CD14-positive monocyte (primary cell): Measurements from ENCODE around the gene GNG4. TPM values are rescaled to one million over a fixed set of nuclear protein-coding genes. Genes with fewer than 3 reads are reported as not detected.

Source experiments
- DNase-seq, 3 donors: peaks; one replicate each; pipeline ENCODE4 v3.0.0-alpha.2; 2011 to 2022
- H2AFZ ChIP-seq: 2 replicates; pipeline ENCODE4 v1.6.0; 2012; ENCODE audit warnings: mild to moderate bottlenecking, low read depth, low read length, inconsistent platforms; ENCODE audit not compliant: insufficient read depth, poor library complexity, severe bottlenecking
- H3K27ac ChIP-seq, 2 donors: 1 replicate in 1 of 2; 2 replicates in 1 of 2; pipeline ENCODE4 v1.5.1; 2012 to 2013; ENCODE audit warnings: low read length in 2 of 2, control low read depth in 1 of 2, inconsistent platforms in 1 of 2, low read depth in 1 of 2, mild to moderate bottlenecking in 1 of 2
- H3K27me3 ChIP-seq, 2 donors: one replicate each; pipeline versions ENCODE4 v1.6.0 to v1.6.1; 2011 to 2013; ENCODE audit warnings: low read length in 2 of 2; ENCODE audit not compliant: control insufficient read depth in 2 of 2, insufficient read depth in 2 of 2
- H3K36me3 ChIP-seq, 2 donors: replicated peaks in 1 of 2; 1 replicate in 1 of 2; 2 replicates in 1 of 2; pipeline versions ENCODE4 v1.5.1 to v1.6.1; 2012 to 2013; ENCODE audit warnings: low read length in 2 of 2, control low read depth in 1 of 2, inconsistent platforms in 1 of 2, mild to moderate bottlenecking in 1 of 2; ENCODE audit not compliant: insufficient read depth in 2 of 2, control insufficient read depth in 1 of 2
- H3K4me1 ChIP-seq, 2 donors: 1 replicate in 1 of 2; 2 replicates in 1 of 2; pipeline versions ENCODE4 v1.5.1 to v1.6.1; 2012 to 2013; ENCODE audit warnings: low read length in 2 of 2, control low read depth in 1 of 2, inconsistent platforms in 1 of 2, mild to moderate bottlenecking in 1 of 2, moderate library complexity in 1 of 2; ENCODE audit not compliant: insufficient read depth in 2 of 2, control insufficient read depth in 1 of 2
- H3K4me2 ChIP-seq: replicated peaks from 2 replicates; pipeline ENCODE3; 2012; ENCODE audit warnings: low read length, moderate library complexity, mild to moderate bottlenecking; ENCODE audit not compliant: poor library complexity, severe bottlenecking; ENCODE audit errors: extremely low read depth
- H3K4me3 ChIP-seq, 3 experiments: fragments of 200-600 bp in 1 of 3; sonication (generic) in 1 of 3; replicated peaks in 1 of 3; 1 replicate in 2 of 3; 2 replicates in 1 of 3; pipeline ENCODE4 v1.5.1; 2011 to 2013; ENCODE audit warnings: low read length in 3 of 3, mild to moderate bottlenecking in 3 of 3, control low read depth in 2 of 3, low read depth in 2 of 3, inconsistent platforms in 1 of 3, moderate library complexity in 1 of 3
- H3K79me2 ChIP-seq: 2 replicates; pipeline ENCODE4 v1.6.0; 2012; ENCODE audit warnings: mild to moderate bottlenecking, control low read depth, inconsistent platforms, low read length, moderate library complexity; ENCODE audit not compliant: insufficient read depth
- H3K9ac ChIP-seq: 2 replicates; pipeline ENCODE4 v1.6.0; 2017; ENCODE audit warnings: low read length, mild to moderate bottlenecking; ENCODE audit not compliant: insufficient read depth, poor library complexity, severe bottlenecking
- H3K9me3 ChIP-seq, 2 donors: replicated peaks in 1 of 2; 1 replicate in 1 of 2; 2 replicates in 1 of 2; pipeline versions ENCODE4 v1.5.1 to v1.6.1; 2012 to 2013; ENCODE audit warnings: low read length in 2 of 2, control low read depth in 1 of 2; ENCODE audit not compliant: control insufficient read depth in 1 of 2, insufficient read depth in 1 of 2
- H4K20me1 ChIP-seq: 2 replicates; pipeline ENCODE4 v1.6.0; 2012; ENCODE audit warnings: mild to moderate bottlenecking, low read length, control low read depth, moderate library complexity; ENCODE audit not compliant: insufficient read depth
- H3K27ac Mint-ChIP-seq, 7 donors: one replicate each; pipeline ENCODE4 v1.8.0; 2020; ENCODE audit warnings: mild to moderate bottlenecking in 7 of 7, mixed read lengths in 7 of 7, moderate library complexity in 6 of 7, inconsistent platforms in 2 of 7
- H3K27me3 Mint-ChIP-seq, 3 donors: one replicate each; pipeline ENCODE4 v1.8.0; 2021 to 2022; ENCODE audit warnings: low read depth in 3 of 3, mild to moderate bottlenecking in 3 of 3, mixed read lengths in 3 of 3, moderate library complexity in 3 of 3, inconsistent platforms in 1 of 3
- H3K36me3 Mint-ChIP-seq, 2 donors: one replicate each; pipeline ENCODE4 v1.8.0; 2020; ENCODE audit warnings: mixed read lengths in 2 of 2, inconsistent platforms in 1 of 2, mild to moderate bottlenecking in 1 of 2
- H3K4me1 Mint-ChIP-seq: one replicate; pipeline ENCODE4 v1.8.0; 2020; ENCODE audit warnings: mild to moderate bottlenecking, mixed read lengths
- H3K4me3 Mint-ChIP-seq, 2 donors: one replicate each; pipeline ENCODE4 v1.8.0; 2020; ENCODE audit warnings: mild to moderate bottlenecking in 2 of 2, mixed read lengths in 2 of 2, moderate library complexity in 1 of 2
- H3K9me3 Mint-ChIP-seq, 7 donors: one replicate each; pipeline ENCODE4 v1.8.0; 2020 to 2022; ENCODE audit warnings: mixed read lengths in 7 of 7, mild to moderate bottlenecking in 6 of 7, moderate library complexity in 6 of 7, inconsistent platforms in 2 of 7
- CTCF ChIP-seq: fragments of 200-600 bp; IDR thresholded peaks from one replicate; pipeline ENCODE4 v1.8.0; 2022; ENCODE audit warnings: antibody characterized with exemption, mild to moderate bottlenecking
- WGBS: methylation state at CpG from one replicate; pipeline ENCODE4 v1.1.5; 2013; ENCODE audit warnings: missing lambda C conversion rate; ENCODE audit not compliant: insufficient coverage; 5-methylcytosine and 5-hydroxymethylcytosine counted together
- intact Hi-C, 2 donors: fragments of 100-400 bp; cut with micrococcal nuclease; formaldehyde crosslinking; loops; one replicate each; pipeline versions ENCODE4 v1.15.0 to v1.15.1; 2023
- polyA plus RNA-seq, 3 donors: library from polyadenylated mRNA; depleted of rRNA in 1 of 3; unstranded in 2 of 3; stranded (reverse) in 1 of 3; fragments of 300-500 nt in 2 of 3; fragments of >200 nt in 1 of 3; fragmentation: Illumina TruSeq in 2 of 3; gene quantifications; 1 replicate in 2 of 3; 2 replicates in 1 of 3; pipeline ENCODE4 v1.2.3, GENCODE V29; 2012 to 2021

GNG4 gene
- polyA plus RNA-seq, 3 donors, result not detected

DNA sequence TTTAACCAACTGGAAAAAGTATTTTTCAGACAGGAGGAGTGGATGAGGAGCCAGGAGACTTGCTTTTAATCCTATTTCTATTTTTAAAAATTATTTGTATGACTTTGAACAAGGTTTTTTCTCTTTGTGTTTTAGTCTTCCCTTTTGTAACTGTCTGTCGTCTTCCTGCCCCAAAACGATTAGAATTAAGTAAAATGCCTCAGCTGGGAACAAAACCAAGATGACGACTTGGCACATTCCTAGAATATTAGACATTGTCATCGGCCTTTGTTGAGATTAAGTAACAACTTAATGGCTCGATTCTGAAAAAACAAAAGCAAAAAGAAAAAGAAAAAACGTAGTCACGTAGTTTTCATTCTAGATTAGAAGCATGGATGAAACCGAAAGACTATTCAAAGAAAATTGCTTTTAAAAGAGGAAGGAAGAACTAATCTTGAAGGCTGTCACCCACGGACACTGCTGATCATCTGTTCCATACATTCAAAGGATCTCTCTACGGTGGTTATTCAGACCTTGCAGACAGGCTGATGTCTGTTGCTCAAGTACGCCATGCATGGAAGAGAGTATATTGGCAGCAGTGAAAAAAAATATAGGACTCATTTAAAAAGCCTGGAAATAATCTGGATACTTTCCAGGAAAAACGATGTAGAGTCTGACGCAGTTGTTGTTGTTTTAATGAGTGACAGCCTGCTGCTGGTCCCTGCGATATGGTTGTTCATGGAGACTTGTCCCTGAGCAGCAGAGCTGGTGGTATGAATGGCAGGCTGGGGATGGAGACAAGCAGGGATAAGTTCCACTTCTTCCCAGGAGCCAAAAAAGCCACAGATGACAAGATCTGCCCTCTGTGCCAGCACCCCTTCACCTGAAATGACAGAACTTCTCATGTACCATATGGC lies 16.8 kb downstream of the GNG4 start:
- H3K27me3 ChIP-seq, result no peaks in the 10 kb centered on the region
- intact Hi-C loops, result no loop called here
- H3K4me2 ChIP-seq, result peak overlapping the region; percentile 67
- H3K4me1 ChIP-seq, result peaks cover 6% of the 10 kb centered on the region in 2 donors
- WGBS, result 32% methylated on average over 6 of the region's 14 CpGs
- Mint-ChIP-seq H3K36me3 (no peaks in the 10 kb centered on the region), H3K9me3 (peaks cover 0 to 3% (median 0%) of the 10 kb centered on the region in 7 donors), H3K4me3 (peak overlapping the region; percentile 73 to 91), H3K27me3 (peaks cover 3 to 8% (median 4%) of the 10 kb centered on the region in 3 donors), H3K4me1 (peaks cover 11% of the 10 kb centered on the region), H3K27ac (peak overlapping the region in 2 of 7 donors; percentile 20 to 58)
- no peaks in the 10 kb centered on the region for H3K79me2 ChIP-seq
- no peak overlapping the region for H3K27ac ChIP-seq
- H3K4me3 ChIP-seq, result peak overlapping the region; percentile 19 to 67 (median 39)
- TF ChIP-seq CTCF, result no peak
- H2AFZ ChIP-seq, result peak overlapping the region; percentile 53
- no peaks in the 10 kb centered on the region for H3K9me3 ChIP-seq
- no peaks in the 10 kb centered on the region for H4K20me1 ChIP-seq
- peak overlapping the region; percentile 44 for H3K9ac ChIP-seq
- H3K36me3 ChIP-seq, result no peaks in the 10 kb centered on the region
- DNase-seq, result no peak

DNA sequence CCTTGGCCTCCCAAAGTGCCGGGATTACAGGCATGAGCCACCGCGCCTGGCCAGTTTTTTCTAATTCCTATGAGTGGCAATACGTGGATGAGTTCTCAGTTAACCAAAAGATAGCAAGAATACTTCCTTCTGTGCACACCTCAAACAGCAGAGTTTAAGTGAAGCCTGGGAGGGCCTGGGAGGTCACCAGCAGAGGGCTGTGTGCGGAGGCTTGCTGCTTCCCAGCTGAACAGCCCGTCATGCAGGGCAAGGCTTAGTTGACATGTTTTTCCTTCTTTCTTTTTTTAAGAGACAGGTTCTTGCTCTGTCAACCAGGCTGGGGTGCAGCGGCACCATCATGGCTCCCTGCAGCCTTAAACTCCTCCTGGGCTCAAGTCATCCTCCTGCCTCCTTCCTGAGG lies 17.8 kb downstream of the GNG4 start:
- Mint-ChIP-seq H3K4me1 (peaks cover 11% of the 10 kb centered on the region), H3K27ac (no peak overlapping the region), H3K9me3 (peaks cover 0 to 3% (median 0%) of the 10 kb centered on the region in 7 donors), H3K36me3 (no peaks in the 10 kb centered on the region), H3K4me3 (no peak overlapping the region), H3K27me3 (peaks cover 3 to 10% (median 4%) of the 10 kb centered on the region in 3 donors)
- no peak for DNase-seq
- Histone ChIP-seq H3K9ac (no peak overlapping the region), H3K4me3 (no peak overlapping the region), H3K4me2 (no peak overlapping the region), H3K36me3 (no peaks in the 10 kb centered on the region), H3K9me3 (no peaks in the 10 kb centered on the region), H3K79me2 (no peaks in the 10 kb centered on the region), H4K20me1 (no peaks in the 10 kb centered on the region), H3K27me3 (no peaks in the 10 kb centered on the region), H3K4me1 (peaks cover 6% of the 10 kb centered on the region in 2 donors), H3K27ac (no peak overlapping the region), H2AFZ (peak overlapping the region; percentile 53)
- intact Hi-C loops, result no loop called here
- WGBS, result 88% methylated on average over 2 of the region's 7 CpGs
- no peak for TF ChIP-seq CTCF
